GM10847 (cell line): Measurements from ENCODE around the gene SNRNP35.

Source experiments
- POLR2A ChIP-seq: IDR thresholded peaks from 2 replicates; pipeline ENCODE4 v1.6.1; 2011; ENCODE audit not compliant: insufficient read length; ENCODE audit errors: extremely low read depth

The SNRNP35 gene

DNA sequence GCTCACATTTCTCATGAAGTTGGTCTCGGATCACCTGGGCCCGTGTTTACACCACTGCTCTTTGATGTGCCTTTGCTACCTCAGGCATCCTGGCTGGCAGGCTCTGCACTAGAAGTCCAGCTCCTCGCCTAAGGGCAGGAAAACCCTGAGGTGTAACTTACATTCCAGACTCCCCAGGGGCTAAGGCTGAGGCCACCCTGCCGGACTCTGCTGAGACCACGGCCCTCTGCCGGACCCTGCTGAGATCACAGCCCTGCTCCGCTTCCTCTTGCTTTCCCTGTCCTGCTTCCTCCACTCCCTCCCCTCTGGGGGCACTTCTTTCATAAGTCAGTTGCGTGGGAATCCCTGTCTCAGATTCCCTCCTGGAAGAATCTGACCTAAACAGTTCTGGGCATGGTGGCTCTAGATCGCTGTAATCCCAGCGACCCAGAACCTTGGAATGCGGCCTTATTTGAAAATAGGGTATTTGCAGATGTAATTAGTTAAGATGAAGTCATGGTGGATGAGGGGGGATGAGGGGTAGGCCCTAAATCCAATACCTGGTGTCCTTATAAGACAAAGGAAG, 58.4 kb downstream of the SNRNP35 start:
- no peak for TF ChIP-seq POLR2A
